Endometrium (tissue), 2 donors: Measurements from ENCODE around the gene MCM5.

Experiments
- FAIRE-seq: peaks from 2 replicates; lab custom pipeline; 2012; peaks lifted over from hg19 to GRCh38; lab: Jason Lieb, UNC
- donor health status: control.
- donor health status: control.

The MCM5 gene

DNA sequence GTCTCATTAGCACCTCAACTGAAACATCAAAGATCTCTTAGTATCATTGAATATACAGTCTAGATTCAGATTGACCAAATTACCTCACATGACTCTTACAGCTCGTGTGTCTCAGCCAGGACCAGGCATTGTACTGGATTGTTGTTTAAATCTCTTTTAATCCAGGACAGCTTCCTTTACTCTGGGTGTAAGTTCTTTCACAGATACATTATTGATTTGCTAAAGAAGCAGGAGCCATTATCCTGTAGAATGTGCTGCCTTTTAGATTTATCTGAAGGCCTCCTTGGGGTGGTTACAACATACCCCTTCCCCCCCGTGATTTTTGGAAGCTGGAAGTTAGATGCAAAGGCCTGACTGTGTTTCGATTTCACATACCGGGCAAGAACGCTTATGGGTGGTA lies 4.2 kb downstream of the MCM5 start:
- FAIRE-seq, result no peak

GRCh38 chr22:35406443-35406842 lies 6.5 kb downstream of the MCM5 start:
- no peak for FAIRE-seq

DNA sequence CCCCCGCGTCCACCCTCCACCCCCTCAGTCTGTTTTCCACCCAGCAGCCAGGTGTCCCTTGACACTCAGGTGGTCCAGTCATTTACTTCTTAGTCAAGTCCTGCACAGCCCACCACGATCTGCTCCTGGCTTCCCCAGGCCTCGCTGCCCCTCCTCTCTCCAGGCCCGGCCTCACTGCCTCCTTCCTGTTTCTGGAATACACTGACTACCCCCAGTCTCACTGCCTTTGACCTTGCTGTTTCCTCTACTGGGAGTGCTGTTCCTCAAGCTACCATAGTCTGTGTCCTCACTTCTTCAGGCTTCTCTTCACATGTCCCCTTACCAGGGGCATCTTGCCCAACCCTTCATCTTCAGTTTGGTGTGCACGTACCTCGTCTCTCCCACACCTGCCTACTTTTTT lies 7.4 kb downstream of the MCM5 start:
- no peak for FAIRE-seq

DNA sequence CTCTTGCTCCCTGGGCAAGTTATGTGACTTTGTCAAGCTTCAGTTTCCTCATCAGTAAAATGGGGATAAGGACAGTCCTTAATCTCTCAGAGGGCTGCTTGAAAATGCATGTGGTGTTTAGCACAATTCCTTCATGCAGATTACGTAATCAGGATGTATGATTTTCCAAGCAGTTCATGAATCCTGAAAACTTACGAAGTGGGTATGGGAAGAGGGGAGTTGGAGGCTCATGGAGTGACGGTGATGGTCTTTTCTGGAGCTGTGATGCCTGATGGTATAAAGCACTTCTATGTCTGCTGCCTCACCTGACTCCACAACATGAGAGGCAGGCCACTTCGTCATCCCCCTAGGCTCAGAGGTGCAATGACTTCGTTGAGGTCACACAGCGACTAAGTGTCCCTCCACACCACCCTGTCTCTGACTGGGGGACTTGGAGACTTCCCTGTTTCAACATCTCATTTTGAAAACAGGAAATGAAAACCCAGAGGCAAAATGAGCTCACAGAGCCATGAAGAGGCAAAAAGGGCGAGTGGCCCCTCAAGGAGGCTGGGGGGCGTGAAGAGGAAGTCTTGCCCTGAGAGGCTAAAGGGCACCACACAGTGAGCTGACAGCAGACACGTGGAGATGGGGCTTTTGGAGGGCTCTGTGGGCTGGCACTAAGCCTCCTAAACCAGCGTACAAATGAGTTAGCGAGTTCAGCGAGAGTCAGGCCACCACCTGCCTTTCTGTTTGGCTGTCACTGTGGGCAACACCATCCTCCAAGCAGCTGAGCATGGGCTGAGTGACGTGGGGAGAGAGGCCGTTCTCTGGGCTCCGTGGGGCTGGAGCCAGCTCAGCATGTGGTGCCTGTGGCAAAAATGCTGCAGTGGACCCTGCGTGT lies 10.1 kb downstream of the MCM5 start:
- no peak for FAIRE-seq

DNA sequence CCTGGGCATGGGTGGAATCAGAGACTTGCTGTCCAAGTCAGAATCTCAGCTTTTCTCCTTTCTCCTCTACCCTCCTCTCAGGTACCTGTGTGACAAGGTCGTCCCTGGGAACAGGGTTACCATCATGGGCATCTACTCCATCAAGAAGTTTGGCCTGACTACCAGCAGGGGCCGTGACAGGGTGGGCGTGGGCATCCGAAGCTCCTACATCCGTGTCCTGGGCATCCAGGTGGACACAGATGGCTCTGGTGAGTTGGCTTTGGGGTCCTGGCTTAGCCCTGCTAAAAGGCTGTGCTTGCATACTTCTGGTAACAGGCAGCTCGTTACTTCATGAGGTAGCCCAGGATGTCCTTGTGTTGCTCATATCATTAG lies 10.7 kb downstream of the MCM5 start:
- no peak for FAIRE-seq

DNA sequence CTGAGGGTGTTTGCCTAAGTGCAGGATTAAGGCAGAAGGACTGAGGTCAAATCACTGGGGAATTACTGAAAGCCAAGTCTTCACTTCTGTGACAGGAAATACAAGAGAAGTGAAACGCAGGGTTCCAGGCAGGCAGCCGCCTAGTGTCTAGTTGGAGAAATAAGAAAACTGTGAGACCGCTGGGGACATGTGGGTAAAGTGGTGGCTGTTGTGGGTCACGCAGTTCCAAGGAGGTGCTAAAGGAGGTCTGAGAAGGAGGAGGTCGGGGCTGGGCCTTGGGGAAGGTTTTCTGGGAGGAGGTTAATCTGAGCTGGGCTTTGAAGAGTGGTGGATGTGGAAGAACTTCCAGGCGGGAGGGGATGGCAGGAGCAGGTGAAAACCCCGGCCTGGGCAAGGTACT lies 11.2 kb downstream of the MCM5 start:
- no peak for FAIRE-seq

- FAIRE-seq, result no peak
Measured at GRCh38 chr22:35413624-35414023, 13.7 kb downstream of the MCM5 start.

GRCh38 chr22:35417606-35418005 lies 17.7 kb downstream of the MCM5 start:
- no peak for FAIRE-seq

GRCh38 chr22:35418088-35418487 lies 18.1 kb downstream of the MCM5 start:
- no peak for FAIRE-seq

DNA sequence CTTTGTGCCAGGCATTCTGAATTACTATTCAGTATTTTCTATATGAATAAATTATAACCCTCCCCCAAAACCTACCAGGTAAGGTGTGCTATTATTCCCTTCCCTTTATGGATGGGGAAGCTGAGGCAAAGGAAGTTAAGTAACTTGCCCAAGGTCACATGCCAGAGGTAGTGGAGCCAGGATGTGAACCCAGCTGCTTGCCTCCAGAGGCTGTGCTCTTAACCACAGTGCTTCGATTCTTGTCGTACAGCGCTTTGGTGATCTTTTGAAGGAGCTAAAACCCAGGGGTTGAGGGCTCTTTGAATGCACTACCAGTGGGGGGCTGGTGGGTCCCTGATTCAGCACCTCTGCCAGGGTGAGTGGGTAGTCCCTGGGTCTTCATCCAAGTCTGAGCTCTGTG lies 18.8 kb downstream of the MCM5 start:
- no peak for FAIRE-seq

DNA sequence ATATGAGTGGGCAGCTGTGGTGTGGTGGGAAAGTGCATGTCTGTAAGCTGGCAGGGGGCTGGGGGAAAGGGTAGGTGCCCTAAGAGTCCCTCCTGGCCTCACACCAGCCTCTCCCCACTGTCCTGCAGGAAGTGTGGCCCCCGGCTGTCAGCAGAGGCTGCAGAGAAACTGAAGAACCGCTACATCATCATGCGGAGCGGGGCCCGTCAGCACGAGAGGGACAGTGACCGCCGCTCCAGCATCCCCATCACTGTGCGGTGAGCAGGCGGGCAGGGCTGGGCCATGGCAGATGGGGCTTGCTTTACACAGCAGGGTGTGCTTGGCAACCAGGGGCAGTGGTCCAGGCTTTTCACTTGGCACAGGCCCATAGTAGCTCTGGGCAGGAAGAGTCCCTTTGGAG lies 19.8 kb downstream of the MCM5 start:
- FAIRE-seq, result no peak

- no peak for FAIRE-seq
Measured at GRCh38 chr22:35421121-35421520, 21.2 kb downstream of the MCM5 start.

DNA sequence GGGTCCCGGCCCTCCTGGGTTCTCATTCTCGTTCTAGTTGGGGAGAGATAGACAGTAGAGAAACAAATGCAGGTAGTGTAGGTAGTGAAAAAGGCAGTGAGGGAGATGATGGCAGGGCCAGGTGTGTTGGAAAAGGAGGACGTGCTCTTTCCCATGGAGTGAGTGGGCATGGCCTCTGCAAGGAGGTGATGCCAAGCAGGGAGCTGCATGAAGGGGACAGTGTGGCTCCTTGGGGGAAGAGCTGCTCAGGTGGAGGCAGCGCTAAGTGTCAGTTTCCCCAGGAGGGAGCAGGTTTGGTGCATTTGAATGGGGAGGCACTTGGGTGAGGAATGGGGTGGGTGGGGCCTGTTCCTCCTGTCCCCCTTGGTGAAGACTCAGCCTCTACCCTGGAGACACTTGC lies 22.2 kb downstream of the MCM5 start:
- FAIRE-seq, result no peak

DNA sequence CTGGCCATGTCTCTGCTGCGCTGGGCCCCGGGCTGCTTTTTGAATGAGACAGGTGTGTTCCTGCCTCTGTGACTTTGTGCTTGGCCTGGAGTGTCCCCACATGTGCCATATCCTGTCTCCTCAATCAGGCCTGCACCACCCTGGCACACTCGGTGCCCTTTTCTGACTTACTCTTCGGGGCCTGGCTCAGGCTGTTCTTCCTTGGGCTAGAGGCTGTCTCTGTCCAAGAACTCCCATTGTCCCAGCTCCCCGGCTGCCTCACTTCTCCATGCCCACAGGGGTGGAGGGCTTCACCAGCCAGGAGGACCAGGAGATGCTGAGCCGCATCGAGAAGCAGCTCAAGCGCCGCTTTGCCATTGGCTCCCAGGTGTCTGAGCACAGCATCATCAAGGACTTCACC lies 23.0 kb downstream of the MCM5 start:
- FAIRE-seq, result no peak

- no peak for FAIRE-seq
Measured at GRCh38 chr22:35424081-35424480, 24.1 kb downstream of the MCM5 start.

- no peak for FAIRE-seq
Measured at GRCh38 chr22:35424761-35425160, 24.8 kb downstream of the MCM5 start.

GRCh38 chr22:35425546-35425945 lies 25.6 kb downstream of the MCM5 start:
- no peak for FAIRE-seq

- no peak for FAIRE-seq
Measured at GRCh38 chr22:35425971-35426800, 26.2 kb downstream of the MCM5 start.

GRCh38 chr22:35426801-35427140 lies 26.8 kb downstream of the MCM5 start:
- no peak for FAIRE-seq

DNA sequence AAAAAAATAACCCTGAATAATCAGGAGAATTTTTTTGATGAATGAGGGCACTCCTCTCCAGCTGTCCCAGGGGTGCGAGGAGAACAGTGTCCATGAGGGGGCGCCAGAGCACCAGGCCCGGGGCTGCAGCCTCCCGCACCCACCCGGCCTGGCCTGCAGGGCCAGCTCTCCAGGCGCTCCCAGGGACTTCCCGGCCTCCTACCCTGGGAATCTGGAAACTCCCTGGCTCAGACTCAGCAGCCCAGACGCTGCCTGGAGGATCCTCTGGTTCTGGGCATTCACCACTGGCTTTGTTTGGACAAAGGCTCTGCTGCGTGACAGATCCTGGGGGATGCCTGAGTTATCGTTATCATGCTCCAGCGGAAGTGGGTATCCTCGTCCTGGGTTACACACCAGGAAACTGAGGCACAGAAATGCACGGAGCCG lies 31.0 kb downstream of the MCM5 start:
- peak; percentile 91 for FAIRE-seq

DNA sequence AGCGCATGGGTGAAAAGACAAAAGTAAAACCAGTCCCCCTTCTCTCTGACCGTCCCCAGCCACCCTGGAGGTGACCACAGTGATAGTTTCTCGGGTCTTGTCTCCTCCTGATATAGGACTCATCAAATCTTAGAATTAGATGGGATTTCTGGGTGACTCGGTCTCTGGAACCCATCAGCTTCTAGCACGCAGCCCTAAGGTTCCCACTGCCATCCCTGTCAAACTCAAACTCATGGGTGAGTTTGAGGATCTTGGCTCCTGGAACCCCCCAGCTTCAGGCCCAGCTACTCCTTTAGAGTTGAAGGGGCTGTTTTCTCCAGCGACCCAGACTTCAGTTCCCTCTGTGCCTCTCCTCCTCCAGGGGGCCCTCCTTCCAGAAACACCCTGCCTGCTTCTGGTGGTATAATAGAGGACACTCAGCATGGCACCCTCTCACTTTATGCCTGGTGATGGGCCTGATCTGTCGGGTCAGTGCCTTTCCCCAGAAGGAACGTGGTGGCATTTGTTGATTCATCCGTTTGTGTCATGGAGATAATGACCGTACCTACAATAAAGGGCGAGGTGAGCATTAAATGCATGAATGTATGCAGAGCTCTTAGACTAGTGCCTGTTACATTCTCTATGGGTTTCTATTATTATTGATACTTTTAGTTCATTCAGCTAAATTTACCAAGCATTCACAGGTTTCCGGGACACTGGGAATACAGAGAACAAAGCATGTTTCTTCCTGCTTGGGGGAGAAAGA lies 31.7 kb downstream of the MCM5 start:
- no peak for FAIRE-seq

- no peak for FAIRE-seq
Measured at GRCh38 chr22:35432228-35432905, 32.4 kb downstream of the MCM5 start.
